MCF 10A (cell line): Measurements from ENCODE around the gene EFCAB12. TPM values are rescaled to one million over a fixed set of nuclear protein-coding genes. Genes with fewer than 3 reads are reported as not detected.

Source experiments
- BruUV-seq: library from RNA; stranded (reverse); fragments of 400-500 nt; replicated peaks from 2 replicates; lab custom pipeline; 2021; lab: Mats Ljungman, UMichigan
- CTCF ChIA-PET: fragments of 300-600 bp; sonication (Branson Sonifier 250); formaldehyde crosslinking; extraction: SDS; loops from one replicate; lab custom pipeline; 2021; ENCODE audit warnings: antibody characterized with exemption, inconsistent platforms; lab: Yijun Ruan, JAX
- POLR2A ChIA-PET: fragments of 300-600, 350-650 bp; sonication (Branson Sonifier 250); formaldehyde crosslinking; extraction: SDS; loops from one replicate; lab custom pipeline; 2020; ENCODE audit warnings: antibody characterized with exemption, inconsistent platforms; lab: Yijun Ruan, JAX
- DNase-seq: peaks from one replicate; pipeline ENCODE4 v3.0.0-alpha.2; 2018; ENCODE audit not compliant: unreplicated experiment
- H3K27ac Mint-ChIP-seq: one replicate; pipeline ENCODE4 v1.8.0; 2022; ENCODE audit warnings: mild to moderate bottlenecking, low read depth, mixed read lengths; ENCODE audit not compliant: unreplicated experiment
- H3K27me3 Mint-ChIP-seq: one replicate; pipeline ENCODE4 v1.8.0; 2022; ENCODE audit warnings: mixed read lengths; ENCODE audit not compliant: insufficient read depth, unreplicated experiment
- H3K36me3 Mint-ChIP-seq: one replicate; pipeline ENCODE4 v1.8.0; 2022; ENCODE audit warnings: mild to moderate bottlenecking, moderate library complexity, mixed read lengths; ENCODE audit not compliant: insufficient read depth, unreplicated experiment
- H3K4me1 Mint-ChIP-seq: one replicate; pipeline ENCODE4 v1.8.0; 2022; ENCODE audit warnings: mixed read lengths; ENCODE audit not compliant: insufficient read depth, unreplicated experiment
- H3K4me3 Mint-ChIP-seq: one replicate; pipeline ENCODE4 v1.8.0; 2022; ENCODE audit warnings: mild to moderate bottlenecking, moderate library complexity, mixed read lengths; ENCODE audit not compliant: unreplicated experiment
- H3K9me3 Mint-ChIP-seq: one replicate; pipeline ENCODE4 v1.8.0; 2022; ENCODE audit warnings: mixed read lengths; ENCODE audit not compliant: unreplicated experiment
- intact Hi-C: fragments of 100-400 bp; cut with micrococcal nuclease; formaldehyde crosslinking; loops from 2 replicates; pipeline ENCODE4 v1.14.1; 2022
- total RNA-seq: library from RNA; stranded (reverse); gene quantifications from 2 replicates; pipeline ENCODE4 v1.2.3, GENCODE V29; 2022
- TF ChIP-seq, protein P1 (sequence below): fragments of 200-600 bp; IDR thresholded peaks from one replicate; pipeline ENCODE4 v1.8.0; 2022; ENCODE audit warnings: antibody characterized with exemption, mild to moderate bottlenecking; ENCODE audit not compliant: unreplicated experiment

EFCAB12 gene
- total RNA-seq, 1 experiment from 2014 or later, result not detected

DNA sequence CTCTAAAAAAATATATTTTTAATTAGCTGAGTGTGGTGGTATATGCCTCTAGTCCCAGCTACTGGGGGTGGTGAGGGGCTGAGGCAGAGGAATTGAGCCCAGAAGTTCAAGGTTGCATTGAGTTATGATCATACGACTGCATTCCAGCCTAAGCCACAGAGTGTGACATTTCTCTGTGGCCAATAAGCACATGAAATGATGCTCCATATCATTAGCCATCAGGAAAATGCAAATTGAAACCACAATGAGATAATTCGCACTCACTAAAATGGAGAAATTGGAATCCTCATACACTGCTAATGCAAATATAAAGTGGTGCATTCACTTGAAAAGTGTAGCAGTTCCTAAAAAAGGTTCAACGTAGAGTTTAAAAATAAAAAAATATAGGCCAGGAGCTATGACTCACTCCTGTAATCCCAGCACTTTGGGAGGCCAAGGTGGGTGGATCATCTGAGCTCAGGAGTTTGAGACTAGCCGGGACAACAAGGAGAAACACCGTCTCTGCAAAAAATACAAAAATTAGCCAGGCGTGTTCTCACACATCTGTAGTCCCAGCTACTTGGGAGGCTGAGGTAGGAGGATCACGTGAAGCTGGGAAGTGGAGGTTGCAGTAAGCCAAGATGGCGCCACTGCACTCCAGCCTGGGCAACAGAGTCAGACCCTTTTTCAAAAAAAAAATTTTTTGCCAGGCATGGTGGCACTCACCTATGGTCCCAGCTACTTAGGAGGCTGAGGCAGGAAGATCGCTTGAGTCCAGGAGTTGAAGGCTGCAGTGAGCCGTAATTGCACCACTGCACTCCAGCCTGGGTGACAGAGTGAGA is 46.8 kb upstream of the EFCAB12 start:
- DNase-seq, result no peak
- BruUV-seq, result no TSS peak
- Mint-ChIP-seq H3K36me3 (peaks cover 47% of the 10 kb centered on the region), H3K4me1 (peaks cover under 1% of the 10 kb centered on the region), H3K27ac (no peak overlapping the region), H3K27me3 (no peaks in the 10 kb centered on the region), H3K4me3 (no peak overlapping the region), H3K9me3 (no peaks in the 10 kb centered on the region)
- intact Hi-C loops, result no loop called here
- CTCF ChIA-PET, result interaction anchor here (0.6 to 1.6 kb wide), 6 partner anchors 12 to 160 kb away, joined by 3 to 5 read pairs (median 3); no protein-coding TSS in a partner anchor
- POLR2A ChIA-PET, result interaction anchor here (1.5 to 2.6 kb wide), 2 partner anchors 11 to 35 kb away, joined by 4 to 6 read pairs; partner anchors contain the start of genes IFT122 and MBD4
- TF ChIP-seq, protein P1, sequence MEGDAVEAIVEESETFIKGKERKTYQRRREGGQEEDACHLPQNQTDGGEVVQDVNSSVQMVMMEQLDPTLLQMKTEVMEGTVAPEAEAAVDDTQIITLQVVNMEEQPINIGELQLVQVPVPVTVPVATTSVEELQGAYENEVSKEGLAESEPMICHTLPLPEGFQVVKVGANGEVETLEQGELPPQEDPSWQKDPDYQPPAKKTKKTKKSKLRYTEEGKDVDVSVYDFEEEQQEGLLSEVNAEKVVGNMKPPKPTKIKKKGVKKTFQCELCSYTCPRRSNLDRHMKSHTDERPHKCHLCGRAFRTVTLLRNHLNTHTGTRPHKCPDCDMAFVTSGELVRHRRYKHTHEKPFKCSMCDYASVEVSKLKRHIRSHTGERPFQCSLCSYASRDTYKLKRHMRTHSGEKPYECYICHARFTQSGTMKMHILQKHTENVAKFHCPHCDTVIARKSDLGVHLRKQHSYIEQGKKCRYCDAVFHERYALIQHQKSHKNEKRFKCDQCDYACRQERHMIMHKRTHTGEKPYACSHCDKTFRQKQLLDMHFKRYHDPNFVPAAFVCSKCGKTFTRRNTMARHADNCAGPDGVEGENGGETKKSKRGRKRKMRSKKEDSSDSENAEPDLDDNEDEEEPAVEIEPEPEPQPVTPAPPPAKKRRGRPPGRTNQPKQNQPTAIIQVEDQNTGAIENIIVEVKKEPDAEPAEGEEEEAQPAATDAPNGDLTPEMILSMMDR, result no peak

DNA sequence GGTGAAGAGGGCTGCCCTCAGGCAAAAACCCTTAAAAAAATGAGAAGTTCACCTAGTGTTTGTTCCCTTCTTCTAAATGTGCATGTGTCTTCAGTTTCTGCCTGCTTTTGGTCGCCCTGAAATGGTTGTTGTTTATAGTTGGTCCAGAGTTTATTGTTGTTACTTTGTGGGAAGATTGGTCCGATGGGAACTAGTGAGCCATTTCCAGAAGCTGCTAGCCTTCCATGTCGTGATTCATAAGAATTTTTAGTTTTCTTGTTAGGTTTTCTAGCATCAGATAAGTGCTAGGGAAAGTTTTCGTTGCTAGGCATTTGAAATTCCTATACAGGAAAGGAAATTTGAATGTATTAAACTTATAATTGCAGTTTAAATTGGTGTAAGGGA is 45.3 kb upstream of the EFCAB12 start:
- H3K36me3 Mint-ChIP-seq, result peaks cover 39% of the 10 kb centered on the region
- intact Hi-C loops, result no loop called here
- TF ChIP-seq, protein P1, result no peak
- no peaks in the 10 kb centered on the region for H3K9me3 Mint-ChIP-seq
- H3K4me3 Mint-ChIP-seq, result no peak overlapping the region
- no peaks in the 10 kb centered on the region for H3K4me1 Mint-ChIP-seq
- no TSS peak for BruUV-seq
- ChIA-PET CTCF (interaction anchor here (0.7 kb wide), 1 partner anchor 16 kb away, joined by 3 read pairs; no protein-coding TSS in a partner anchor), POLR2A (interaction anchor here (2.6 kb wide), 1 partner anchor 34 kb away, joined by 6 read pairs; the partner anchor contains the start of genes IFT122 and MBD4)
- H3K27me3 Mint-ChIP-seq, result no peaks in the 10 kb centered on the region
- H3K27ac Mint-ChIP-seq, result no peak overlapping the region
- no peak for DNase-seq

DNA sequence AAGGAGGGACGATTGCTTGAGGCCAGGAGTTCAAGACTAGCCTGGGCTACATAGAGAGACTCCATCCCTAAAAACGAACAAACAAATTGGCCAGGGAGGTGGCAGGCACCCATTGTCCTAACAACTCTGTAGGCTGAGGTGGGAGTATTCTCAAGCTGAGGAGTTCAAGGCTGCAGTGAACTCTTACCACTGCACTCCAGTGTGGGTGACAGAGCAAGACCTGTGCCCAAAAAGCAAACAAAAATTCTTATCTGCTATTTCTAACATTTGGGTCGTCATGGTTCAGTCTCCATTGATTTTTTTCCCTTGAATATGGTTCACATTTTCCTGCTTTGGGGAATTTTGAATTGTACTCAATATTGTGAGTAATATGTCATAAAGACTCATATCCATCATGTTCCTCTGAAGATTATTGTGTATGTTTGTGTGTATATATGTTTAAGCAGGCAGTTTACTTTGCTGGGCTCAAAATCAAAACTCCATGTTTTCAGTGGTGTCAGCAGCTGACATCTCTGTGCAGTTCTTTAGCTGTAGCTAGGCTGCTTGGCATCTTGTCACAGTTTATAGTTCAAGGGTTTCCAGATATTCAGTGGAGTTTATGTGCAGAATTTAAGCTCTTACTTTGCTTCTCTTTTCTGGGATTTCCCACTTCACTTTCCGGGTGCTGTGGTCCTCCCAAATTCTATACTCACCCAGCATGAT is 44.8 kb upstream of the EFCAB12 start:
- intact Hi-C loops, result no loop called here
- peaks cover 33% of the 10 kb centered on the region for H3K36me3 Mint-ChIP-seq
- H3K27ac Mint-ChIP-seq, result no peak overlapping the region
- DNase-seq, result no peak
- ChIA-PET CTCF (interaction anchor here (0.7 to 1.3 kb wide), 2 partner anchors 13 to 17 kb away, joined by 3 to 4 read pairs; no protein-coding TSS in a partner anchor), POLR2A (interaction anchor here (0.7 to 2.6 kb wide), 4 partner anchors 12 to 311 kb away, joined by 3 to 6 read pairs (median 4); partner anchors contain the start of genes EFCAB12, IFT122 and MBD4)
- H3K4me3 Mint-ChIP-seq, result no peak overlapping the region
- BruUV-seq, result no TSS peak
- TF ChIP-seq, protein P1, result no peak
- no peaks in the 10 kb centered on the region for H3K9me3 Mint-ChIP-seq
- H3K27me3 Mint-ChIP-seq, result no peaks in the 10 kb centered on the region
- no peaks in the 10 kb centered on the region for H3K4me1 Mint-ChIP-seq

DNA sequence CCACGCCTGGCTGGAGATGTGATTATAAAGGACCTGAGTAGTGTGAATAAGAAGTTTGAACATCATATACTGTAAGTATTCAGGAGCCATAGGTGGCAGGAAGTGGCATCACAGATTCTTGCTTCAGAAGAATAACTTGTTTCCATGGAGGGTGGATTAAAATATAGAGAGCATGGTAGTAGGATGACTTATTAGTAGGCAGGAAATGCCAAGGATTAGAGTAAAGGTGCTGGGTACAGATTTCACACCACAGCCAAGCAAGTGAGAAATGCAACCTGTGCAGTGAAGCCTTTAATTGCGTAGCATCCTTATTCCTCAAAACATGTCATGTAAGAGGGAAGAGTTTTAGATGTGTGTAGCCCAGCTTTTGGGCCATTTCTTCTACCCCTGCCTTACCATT is 42.4 kb upstream of the EFCAB12 start:
- ChIA-PET POLR2A (no interaction called here), CTCF (interaction anchor here (0.6 to 1.7 kb wide), 4 partner anchors 11 to 501 kb away, joined by 4 to 5 read pairs (median 5); no protein-coding TSS in a partner anchor)
- no peak for DNase-seq
- no TSS peak for BruUV-seq
- Mint-ChIP-seq H3K4me3 (no peak overlapping the region), H3K36me3 (peaks cover 15% of the 10 kb centered on the region), H3K27ac (no peak overlapping the region), H3K27me3 (no peaks in the 10 kb centered on the region), H3K4me1 (no peaks in the 10 kb centered on the region), H3K9me3 (no peaks in the 10 kb centered on the region)
- TF ChIP-seq, protein P1, result no peak
- intact Hi-C loops, result no loop called here
